Spleen (tissue), 7 donors: ENCODE measurements around the gene XYLT1.

Source experiments
- CTCF ChIP-seq, 11 experiments: fragments of 200-600 bp in 7 of 11; fragments of 450-650 bp in 4 of 11; sonication (generic) in 4 of 11; IDR thresholded peaks in 8 of 11; conservative IDR thresholded peaks in 3 of 11; 1 replicate in 7 of 11; 2 replicates in 4 of 11; pipeline versions ENCODE4 v1.4.0 to v1.8.0; 2016 to 2021; ENCODE audit warnings: antibody characterized with exemption in 11 of 11, inconsistent platforms in 4 of 11, mild to moderate bottlenecking in 1 of 11
- POLR2A ChIP-seq, 3 donors: fragments of 450-650 bp; IDR thresholded peaks; one replicate each; pipeline ENCODE4 v1.5.1; 2017; ENCODE audit warnings: antibody characterized with exemption in 3 of 3, mild to moderate bottlenecking in 1 of 3
- donor health status: DM: no; HTN: no; CAD: no; lungs with moderate emphysema.
- donor health status: DM: no; HTN: no; CAD: no.
- donor health status: DM: no; HTN: no; CAD: no.

- TF ChIP-seq CTCF (IDR thresholded peaks at IDR 0.05 in 8 of 11, conservative IDR thresholded peaks at IDR 0.05 in 3 of 11): no peak
- TF ChIP-seq POLR2A (IDR thresholded peaks at IDR 0.05): no peak
These were observed 120.6 kb downstream of the XYLT1 start for GRCh38 chr16:17350207-17350606.
